NCI-H2196 (cell line): Measurements from ENCODE around the gene STMN1.
A peak's percentile ranks its signal among the peaks of the same experiment; 100 is the strongest.

Source experiments
- DNase-seq: peaks from one replicate; lab custom pipeline; 2025; ENCODE audit not compliant: unreplicated experiment; lab: John Stamatoyannopoulos, UW

Gene STMN1

DNA sequence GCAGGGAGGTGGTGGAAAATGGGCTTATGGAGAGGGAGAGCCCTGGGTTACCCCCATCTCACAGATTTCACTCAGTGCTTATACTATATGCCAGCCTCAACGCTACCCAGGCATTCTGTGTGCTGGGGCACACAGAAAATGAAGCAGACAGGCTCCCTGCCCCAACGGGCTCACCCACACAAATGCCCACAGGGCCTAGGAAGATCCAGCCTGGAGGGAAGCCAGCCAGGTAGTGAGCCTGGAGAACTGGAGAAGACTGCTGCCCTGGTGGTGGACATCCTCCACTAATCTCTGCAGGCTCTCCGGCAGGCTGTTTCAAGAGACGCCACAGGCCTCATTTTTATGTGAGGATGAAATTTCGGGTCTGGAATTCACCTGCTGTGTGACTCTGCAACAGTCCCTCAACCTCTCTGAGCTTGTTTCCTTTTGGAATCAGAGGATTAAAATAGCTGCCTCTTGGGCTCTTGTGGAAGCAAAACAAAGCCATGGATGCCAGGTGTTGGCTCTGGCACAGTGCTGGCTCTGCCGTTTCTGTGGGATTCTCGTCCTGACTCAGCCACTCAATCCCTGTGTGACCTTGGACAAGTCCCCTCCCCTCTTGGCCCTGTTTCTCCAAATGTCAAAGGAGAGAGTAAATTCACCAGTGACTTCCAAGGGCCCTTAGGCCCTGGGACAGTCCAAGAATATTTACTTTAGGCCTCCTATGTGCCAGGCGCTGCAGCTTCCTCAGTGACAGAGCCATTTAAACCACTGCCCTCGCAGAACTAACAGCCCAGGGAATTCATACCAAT is 34.3 kb downstream of the STMN1 start:
- DNase-seq = no peak

DNA sequence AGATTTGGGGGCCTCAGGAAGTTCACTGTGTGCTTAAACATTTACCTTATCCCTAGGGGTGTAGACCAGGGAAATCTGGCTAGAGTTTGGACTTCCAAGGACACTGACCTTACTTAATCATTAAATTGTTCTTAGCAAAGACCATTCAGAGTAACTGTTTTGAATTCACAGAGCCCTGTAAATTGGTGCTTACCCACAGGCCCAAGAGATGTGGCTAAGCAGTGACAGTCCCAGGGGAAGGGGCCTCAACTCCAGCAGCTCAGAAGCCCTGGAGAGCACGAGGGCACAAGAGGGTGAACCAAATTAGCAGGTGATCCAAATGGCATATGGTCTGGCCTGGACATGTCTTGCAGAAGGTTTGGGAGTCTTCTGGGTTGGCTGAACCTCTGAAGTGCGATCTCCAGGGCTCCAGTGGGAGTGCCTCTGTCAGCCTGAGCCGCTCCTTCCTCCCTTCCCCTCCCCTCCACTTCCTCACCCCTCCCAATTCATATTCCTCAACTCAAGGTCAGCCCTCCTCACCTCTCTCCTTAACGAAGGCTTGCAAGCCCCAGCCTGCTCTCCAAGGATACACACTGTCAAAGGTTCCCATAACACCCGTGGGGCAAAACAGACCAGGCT is 35.0 kb downstream of the STMN1 start:
- DNase-seq = no peak

DNA sequence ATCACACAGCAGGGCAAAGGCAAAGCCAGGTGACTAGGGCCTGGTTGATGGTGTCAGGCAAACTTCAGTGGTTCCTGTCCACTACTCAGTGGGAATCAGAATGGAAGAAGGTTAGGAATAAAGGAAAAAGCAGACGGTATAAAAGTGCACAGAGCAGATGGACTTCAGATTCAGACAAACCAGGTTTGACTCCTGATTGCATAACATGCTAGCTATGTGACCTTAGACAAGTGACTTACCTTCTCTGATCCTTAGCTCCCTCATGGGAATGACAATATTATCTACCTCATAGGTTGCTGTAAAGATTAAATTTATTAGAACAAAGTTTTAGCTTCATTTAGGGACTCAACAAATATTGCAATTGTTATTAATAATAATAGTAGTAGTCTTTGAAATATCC is 35.6 kb downstream of the STMN1 start:
- DNase-seq = no peak

DNA sequence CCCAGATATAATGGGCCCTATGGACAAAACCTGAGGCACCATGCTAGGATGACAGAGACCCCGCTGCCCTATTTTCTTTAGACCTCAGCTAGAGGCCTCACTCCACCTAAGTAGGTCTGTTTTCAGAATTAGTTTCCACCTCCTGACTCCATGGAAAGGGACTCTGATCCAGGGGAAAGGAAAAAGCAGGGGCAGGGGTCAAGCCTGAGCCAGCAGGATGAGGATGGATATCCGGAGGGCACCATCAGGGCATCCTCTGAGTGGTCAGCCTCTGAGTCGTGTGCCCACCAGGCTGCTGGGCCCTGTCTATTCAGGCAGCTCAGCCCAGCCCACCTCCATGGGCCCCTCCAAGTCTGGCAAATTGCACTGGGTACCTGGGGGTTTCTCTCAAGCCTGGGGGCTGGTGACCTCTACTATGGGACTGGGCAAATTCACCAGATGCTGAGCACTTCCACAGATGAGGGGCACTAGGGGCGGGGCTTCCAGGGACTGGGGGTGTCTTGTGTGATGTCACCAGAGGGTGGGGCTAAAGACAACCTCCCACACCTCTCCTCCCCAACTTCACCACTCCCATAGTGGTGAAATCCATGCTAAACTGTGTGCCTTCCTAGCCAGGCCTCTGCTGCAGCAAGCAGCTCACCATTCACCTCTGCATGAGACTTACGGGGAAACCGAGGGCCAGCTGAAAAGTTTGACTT is 36.2 kb downstream of the STMN1 start:
- DNase-seq = no peak

DNA sequence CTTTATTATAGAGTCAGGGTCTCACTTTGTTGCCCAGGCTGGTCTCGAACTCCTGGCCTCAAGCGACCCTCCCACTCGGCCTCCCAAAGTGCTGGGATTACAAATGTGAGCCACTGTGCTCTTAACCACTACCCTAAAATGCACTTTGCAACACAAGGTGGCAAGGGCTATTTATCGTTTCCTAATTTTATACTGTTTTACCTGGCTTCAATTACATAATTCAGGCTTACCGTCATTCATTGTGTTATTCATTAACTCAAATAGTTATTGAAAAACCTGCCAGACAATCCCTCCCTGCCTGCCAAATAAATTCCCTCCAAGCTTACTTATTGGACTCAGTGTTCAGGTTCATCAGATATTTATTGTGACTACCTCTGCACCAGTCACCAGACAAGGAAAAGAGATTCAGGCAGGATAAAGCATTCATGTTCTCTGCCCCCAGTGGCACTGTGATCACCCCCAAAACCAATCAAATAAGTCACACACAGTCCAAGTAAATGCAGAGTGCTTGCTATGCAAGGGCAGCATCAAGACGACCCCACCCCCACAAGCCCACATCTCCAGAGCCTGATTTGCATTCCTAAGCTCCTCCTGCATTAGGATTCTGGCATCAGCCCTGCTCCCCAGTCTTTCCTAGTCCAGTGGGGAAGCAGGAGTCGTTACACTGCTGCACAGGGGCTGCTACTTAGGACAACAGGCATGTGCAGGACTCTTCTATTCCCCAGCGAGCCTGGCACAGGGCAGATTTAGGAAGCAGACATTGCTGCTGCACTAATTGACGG is 38.8 kb downstream of the STMN1 start:
- no peak for DNase-seq

DNA sequence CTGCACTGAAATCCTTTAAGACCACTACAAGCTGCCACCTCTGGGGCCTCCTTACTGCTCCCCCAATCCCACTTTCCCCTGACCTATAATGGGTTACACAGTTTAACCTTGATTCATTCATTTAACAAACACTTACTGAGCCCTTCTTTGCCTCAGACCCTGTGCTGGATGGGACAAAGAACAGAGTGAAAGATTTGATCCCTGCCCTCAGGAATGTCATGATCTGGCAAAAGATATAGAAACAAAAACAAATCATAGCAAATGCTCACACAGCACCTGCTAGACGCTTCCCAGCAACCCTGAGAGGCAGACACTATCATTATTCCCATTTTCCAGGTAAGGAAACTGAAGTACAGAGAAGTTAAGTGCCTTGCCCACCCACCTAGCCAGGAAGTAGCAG is 39.9 kb downstream of the STMN1 start:
- DNase-seq = no peak

DNA sequence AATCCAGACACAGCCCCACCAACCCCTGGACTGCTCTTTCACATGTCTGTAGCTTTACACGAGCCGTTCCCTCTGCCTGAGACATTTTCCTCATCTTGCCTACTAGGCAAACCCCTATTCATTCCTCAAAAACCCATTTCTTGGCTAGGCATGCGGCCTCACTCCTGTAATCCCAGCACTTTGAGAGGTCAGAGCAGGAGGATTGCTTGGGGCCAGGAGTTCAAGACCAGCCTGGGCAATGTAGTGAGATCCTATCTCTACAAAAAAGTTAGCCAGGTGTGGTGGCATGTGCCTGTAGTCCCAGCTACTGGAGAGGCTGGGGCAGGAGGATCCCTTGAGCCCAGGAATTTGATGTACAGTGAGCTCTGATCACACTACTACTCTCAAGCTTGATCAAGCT is 41.8 kb downstream of the STMN1 start:
- no peak for DNase-seq

DNA sequence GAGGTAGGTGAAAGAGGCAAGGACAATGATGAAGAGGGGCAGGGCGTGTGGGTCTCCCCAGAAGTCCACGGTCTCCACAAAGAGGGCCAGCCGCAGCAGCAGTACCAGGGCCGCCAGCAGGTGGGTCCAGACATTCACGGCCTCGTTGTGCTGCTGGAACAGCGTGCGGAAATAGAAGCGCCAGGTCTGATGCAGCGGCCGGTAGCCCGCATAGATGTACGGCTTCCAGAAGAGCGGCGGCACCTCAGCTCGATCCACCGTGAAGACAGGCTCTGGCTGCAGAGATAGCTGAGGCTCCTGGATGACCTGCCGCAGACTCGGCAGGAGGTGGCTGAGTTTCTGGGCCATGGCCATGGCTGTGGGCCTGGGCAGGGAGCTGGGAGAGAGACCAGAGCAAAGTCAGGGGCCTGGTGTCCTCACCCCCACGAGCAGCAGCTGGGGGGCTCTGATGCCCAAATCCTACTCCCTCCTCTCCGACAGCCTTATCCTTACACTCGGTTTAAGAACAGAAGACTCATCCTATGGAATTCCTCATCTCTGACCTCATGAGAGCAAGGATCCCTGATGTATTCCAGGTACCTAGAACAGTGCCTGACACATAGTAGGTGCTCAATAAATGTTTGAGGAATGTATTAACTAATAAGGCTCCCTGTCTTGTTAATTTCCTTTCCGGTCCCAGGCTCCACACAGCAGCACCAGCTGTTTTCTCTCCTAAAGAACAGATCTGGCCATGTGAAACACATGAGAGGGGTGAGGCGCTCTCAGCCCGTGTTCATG is 42.5 kb downstream of the STMN1 start:
- no peak for DNase-seq

DNA sequence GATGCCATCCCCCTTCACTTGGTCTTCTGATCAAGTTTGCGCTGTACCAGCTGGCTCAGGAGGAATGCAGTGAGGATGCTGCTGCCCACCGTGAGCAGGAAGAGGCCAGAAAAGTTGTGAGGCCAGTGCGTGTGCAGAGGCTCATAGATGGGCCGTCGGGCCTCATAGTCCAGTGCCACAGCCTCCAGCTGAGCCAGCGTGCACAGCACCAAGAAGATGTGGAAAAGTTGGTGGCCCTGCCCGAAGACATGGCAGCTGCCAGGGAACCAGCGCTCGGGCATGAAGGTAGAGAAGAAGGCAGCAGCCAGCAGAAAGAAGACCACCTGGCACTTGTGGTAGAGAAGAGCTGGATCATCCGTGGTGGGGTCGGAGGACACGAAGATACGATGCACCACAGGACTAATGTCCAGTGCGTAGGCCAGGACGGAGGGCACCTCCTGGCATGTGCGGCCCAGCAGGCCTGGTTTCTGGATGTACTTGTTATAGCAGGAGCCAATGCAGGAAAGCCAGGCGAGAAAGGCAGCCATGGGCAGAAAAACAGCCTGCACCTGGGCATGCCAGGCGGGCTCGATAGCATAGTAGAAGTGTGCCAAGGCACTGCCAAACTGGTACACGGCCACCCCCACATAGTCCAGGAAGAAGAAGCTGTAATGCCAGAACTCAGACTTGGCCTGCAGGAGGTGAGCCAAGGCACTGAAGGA is 43.3 kb downstream of the STMN1 start:
- no peak for DNase-seq

DNA sequence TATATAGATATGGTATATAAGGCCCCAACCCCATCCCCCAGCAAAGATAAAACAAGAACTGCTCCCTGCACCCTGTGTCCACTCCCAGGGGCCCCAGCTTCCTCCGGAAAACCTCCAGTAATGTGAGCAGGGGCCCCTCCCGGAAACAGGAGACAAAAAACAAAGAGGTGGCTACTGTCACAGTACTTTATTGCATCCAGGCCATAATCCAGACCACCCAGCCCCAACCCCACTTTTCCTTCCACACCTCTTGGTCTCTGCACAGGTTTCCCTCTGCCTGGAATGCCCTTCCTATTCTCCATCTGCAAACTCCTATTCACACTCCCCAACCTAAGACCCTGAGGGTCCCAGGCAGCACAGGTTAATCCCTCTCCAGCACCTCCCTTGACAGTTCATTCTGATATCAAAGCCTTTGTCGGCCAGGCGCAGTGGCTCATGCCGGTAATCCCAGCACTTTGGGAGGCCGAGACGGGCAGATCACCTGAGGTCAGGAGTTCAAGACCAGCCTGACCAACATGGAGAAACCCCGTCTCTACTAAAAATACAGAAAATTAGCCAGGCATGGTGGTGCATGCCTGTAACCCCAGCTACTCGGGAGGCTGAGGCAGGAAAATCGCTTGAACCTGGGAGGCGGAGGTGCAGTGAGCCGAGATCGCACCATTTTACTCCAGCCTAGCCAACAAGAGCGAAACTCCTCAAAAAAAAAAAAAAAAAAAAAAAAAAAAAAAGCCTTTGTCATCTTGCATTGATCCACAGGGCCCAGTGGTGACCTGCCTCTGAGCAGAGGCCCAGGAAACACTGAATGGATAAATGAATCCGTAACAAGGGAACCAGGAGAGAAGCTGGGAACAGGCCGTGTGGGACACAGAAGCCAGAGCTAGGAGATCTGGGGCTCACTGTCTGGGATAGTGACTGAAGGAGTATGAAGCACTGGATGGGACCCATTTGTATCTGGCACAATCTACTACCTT is 44.6 kb downstream of the STMN1 start:
- DNase-seq = no peak

DNA sequence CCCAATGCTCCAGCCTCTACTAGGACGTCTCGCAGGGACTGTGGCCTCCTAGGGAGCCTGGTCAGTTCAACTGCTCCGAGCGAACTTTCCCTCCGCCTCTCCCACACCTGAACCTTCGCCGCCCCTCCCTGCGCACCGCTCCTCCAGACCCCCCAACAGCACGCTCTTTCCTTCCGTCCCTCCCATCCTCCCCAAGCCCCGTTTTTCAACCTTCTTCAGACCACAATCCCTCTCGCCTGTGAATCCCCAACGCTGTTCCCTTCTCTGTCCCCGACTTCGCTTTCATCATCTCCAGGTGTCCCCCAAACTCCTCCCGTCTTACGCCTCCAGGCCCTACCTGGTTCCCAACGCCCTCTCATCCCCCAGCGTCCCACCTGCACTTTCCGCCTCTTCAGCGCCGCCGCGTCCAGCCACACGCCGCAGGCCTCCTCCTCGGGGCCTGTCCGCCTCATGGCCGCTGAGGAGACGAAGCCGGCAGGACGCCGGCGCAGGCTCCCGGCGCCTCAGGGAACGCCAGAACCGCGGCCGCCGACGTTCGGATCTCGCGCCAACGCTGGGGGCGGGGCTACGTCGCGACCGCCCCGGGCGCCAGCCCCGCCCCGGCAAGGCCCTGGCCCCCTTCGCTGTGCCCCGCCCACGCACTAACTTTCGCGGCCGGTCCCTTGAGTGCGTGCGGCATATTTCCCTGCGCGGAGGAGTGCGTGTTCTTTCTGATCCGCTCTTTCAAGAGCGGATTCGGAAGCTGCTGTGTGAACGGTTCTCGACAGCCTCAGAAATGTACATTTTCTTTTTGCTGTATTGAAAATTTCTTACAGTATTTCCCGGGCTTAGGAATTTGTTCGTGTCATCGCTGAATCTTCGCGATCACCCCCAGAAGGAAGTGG is 47.1 kb downstream of the STMN1 start, which contains the start of gene AUNIP:
AUNIP (minus strand) TSS at position 552 of the 884 bp plus-strand sequence; CDS start at position 452, 100 bp downstream.
- peak; percentile 87 for DNase-seq

DNA sequence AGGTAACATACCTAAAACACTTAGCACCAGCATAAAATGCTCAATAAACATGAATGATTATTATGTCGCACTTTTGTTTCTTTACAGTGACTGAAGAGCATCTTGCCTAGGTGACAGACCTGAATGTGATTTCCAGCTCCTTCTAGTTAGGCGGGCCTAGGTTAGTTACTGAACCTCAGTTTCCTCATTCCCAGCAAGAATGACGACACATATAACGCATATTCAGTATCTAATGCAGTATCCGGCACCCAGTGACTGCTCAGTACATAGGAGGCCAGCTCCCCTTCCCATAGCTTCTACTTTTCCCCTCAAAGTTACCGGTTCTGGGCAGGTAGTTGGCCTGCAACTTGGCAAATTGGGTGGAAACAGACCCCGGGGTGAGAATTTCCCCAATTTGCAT is 47.7 kb downstream of the STMN1 start:
- no peak for DNase-seq

DNA sequence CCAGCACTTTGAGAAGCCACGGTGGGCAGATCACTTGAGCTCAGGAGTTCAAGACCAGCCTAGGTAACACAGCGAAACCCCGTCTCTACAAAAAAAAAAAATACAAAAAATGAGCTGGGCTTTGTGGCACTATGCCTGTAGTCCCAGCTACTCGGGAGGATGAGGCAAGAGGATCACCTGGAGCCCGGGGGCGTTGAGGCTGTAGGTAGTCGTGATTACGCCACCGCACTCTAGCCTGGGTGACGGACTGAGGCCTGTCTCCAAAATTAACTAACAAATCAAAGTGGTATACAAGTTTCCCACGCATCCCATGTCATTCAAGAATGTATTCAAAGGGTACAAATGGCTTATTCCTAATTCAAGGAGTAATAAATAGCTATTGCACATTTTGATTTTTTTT is 49.4 kb downstream of the STMN1 start:
- no peak for DNase-seq

DNA sequence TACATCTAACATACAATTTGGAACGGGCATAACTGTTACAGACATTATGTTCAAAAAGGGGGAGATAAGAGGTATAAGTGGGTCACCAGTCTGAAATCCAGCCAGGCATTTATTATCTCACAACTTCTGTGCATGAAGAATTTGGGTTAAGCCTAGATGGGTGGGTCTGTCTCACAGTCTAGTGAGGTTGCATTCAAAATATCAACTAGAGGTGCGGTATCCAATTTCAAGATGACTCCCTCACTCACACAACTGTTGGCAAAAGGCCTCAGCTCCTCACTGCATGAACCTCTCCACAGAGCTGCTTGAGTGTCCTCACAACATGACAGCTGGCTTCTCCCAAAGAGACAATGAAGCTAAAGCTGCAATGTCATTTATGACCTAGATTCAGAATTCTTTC is 51.7 kb downstream of the STMN1 start:
- peak; percentile 70 for DNase-seq
